ENCODE data around the gene ACOX1.

DNA sequence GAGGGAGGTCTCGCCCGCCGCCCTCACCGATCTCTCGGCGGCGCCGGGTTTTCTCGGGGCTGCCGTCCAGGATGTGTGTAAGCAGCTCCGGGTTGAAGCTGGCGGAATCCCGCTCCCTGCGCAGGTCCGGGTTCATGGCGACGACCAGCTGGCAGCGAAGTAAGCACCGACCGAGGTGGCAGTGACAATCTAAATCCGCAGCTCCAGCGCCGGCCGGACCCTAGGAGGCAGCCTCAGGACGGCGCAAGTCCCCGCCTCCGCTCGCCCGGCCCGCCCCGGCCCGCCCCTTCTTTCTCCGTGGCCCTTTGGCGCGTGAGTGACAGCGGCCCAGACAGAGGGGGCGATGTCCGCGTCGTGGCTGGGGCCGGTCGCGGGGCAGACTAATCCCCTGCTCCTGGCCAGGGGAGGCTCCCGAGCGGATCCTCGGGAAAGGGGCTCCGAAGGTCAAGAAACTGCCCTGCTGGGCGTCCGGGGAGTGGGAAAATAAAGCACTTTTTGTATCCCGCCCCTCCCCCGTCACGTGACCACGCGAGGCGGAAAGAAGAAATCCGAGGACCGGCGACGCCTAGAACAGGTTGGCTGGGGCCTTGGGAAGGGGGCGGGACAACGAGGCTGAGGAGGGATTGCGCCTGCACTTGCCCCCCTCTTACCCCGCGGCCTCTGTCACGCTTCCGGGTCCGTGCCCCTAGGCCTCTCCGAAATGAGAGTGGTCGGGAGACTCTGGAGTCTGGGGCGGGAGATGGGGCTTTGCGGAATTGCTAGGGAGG, at the start of gene ACOX1, which contains the start of gene TEN1:
- TF ChIP-seq JUN (CRISPR knock-in tag; IDR thresholded peaks at IDR 0.05) (no peak), KAT7 (CRISPR knock-in tag; IDR thresholded peaks at IDR 0.05; ENCODE audit: borderline replicate concordance) (no peak), SP1 (CRISPR knock-in tag; conservative IDR thresholded peaks at IDR 0.05) (peak; percentile 79), CREB1 (CRISPR knock-in tag; IDR thresholded peaks at IDR 0.05) (no peak), ZNF232 (CRISPR knock-in tag; IDR thresholded peaks at IDR 0.05) (no peak; the same call in 1 of the 2 replicates)
- TF ChIP-seq, protein P1, sequence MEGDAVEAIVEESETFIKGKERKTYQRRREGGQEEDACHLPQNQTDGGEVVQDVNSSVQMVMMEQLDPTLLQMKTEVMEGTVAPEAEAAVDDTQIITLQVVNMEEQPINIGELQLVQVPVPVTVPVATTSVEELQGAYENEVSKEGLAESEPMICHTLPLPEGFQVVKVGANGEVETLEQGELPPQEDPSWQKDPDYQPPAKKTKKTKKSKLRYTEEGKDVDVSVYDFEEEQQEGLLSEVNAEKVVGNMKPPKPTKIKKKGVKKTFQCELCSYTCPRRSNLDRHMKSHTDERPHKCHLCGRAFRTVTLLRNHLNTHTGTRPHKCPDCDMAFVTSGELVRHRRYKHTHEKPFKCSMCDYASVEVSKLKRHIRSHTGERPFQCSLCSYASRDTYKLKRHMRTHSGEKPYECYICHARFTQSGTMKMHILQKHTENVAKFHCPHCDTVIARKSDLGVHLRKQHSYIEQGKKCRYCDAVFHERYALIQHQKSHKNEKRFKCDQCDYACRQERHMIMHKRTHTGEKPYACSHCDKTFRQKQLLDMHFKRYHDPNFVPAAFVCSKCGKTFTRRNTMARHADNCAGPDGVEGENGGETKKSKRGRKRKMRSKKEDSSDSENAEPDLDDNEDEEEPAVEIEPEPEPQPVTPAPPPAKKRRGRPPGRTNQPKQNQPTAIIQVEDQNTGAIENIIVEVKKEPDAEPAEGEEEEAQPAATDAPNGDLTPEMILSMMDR (IDR thresholded peaks at IDR 0.05), result no peak
- TF ChIP-seq, protein P2, sequence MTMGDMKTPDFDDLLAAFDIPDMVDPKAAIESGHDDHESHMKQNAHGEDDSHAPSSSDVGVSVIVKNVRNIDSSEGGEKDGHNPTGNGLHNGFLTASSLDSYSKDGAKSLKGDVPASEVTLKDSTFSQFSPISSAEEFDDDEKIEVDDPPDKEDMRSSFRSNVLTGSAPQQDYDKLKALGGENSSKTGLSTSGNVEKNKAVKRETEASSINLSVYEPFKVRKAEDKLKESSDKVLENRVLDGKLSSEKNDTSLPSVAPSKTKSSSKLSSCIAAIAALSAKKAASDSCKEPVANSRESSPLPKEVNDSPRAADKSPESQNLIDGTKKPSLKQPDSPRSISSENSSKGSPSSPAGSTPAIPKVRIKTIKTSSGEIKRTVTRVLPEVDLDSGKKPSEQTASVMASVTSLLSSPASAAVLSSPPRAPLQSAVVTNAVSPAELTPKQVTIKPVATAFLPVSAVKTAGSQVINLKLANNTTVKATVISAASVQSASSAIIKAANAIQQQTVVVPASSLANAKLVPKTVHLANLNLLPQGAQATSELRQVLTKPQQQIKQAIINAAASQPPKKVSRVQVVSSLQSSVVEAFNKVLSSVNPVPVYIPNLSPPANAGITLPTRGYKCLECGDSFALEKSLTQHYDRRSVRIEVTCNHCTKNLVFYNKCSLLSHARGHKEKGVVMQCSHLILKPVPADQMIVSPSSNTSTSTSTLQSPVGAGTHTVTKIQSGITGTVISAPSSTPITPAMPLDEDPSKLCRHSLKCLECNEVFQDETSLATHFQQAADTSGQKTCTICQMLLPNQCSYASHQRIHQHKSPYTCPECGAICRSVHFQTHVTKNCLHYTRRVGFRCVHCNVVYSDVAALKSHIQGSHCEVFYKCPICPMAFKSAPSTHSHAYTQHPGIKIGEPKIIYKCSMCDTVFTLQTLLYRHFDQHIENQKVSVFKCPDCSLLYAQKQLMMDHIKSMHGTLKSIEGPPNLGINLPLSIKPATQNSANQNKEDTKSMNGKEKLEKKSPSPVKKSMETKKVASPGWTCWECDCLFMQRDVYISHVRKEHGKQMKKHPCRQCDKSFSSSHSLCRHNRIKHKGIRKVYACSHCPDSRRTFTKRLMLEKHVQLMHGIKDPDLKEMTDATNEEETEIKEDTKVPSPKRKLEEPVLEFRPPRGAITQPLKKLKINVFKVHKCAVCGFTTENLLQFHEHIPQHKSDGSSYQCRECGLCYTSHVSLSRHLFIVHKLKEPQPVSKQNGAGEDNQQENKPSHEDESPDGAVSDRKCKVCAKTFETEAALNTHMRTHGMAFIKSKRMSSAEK (CRISPR knock-in tag; IDR thresholded peaks at IDR 0.05; ENCODE audit: borderline replicate concordance), result no peak
- TF ChIP-seq, protein P3, sequence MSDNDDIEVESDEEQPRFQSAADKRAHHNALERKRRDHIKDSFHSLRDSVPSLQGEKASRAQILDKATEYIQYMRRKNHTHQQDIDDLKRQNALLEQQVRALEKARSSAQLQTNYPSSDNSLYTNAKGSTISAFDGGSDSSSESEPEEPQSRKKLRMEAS (CRISPR knock-in tag; IDR thresholded peaks at IDR 0.05), result peak; percentile 63

Data from WTC11 (cell line).